Smooth muscle cell (in vitro differentiated cells): ENCODE results near the gene CNTN1. TPM values are rescaled to one million over a fixed set of nuclear protein-coding genes. Genes with fewer than 3 reads are reported as not detected.

Source experiments
- DNase-seq: peaks from one replicate; lab custom pipeline; 2025; ENCODE audit not compliant: unreplicated experiment; lab: John Stamatoyannopoulos, UW
- H2AFZ ChIP-seq: fragments of 200-600 bp; sonication (generic); 2 replicates; pipeline ENCODE4 v1.6.0; 2016; ENCODE audit warnings: antibody characterized with exemption, low read depth, mild to moderate bottlenecking
- H3F3A ChIP-seq: fragments of 200-600 bp; sonication (generic); 2 replicates; pipeline ENCODE4 v1.6.0; 2017; ENCODE audit warnings: antibody characterized with exemption, low read depth
- H3K27ac ChIP-seq: fragments of 200-600 bp; sonication (generic); 2 replicates; pipeline ENCODE4 v1.5.1; 2016; ENCODE audit warnings: low read depth, mild to moderate bottlenecking
- H3K27me3 ChIP-seq: fragments of 200-600 bp; sonication (generic); 2 replicates; pipeline ENCODE4 v1.6.1; 2016; ENCODE audit warnings: low read depth, mild to moderate bottlenecking
- H3K36me3 ChIP-seq: fragments of 200-600 bp; sonication (generic); 2 replicates; pipeline ENCODE4 v1.5.1; 2016; ENCODE audit warnings: low read depth
- H3K4me1 ChIP-seq: fragments of 200-600 bp; sonication (generic); 2 replicates; pipeline ENCODE4 v1.5.1; 2016; ENCODE audit warnings: low read depth
- H3K4me2 ChIP-seq: fragments of 200-600 bp; sonication (generic); 2 replicates; pipeline ENCODE4 v1.6.0; 2016; ENCODE audit warnings: mild to moderate bottlenecking
- H3K4me3 ChIP-seq: fragments of 200-600 bp; sonication (generic); 2 replicates; pipeline ENCODE4 v1.5.1; 2016; ENCODE audit warnings: mild to moderate bottlenecking
- H3K79me2 ChIP-seq: fragments of 200-600 bp; sonication (generic); 2 replicates; pipeline ENCODE4 v1.6.0; 2016; ENCODE audit warnings: low read depth, mild to moderate bottlenecking
- H3K9ac ChIP-seq: fragments of 200-600 bp; sonication (generic); 2 replicates; pipeline ENCODE4 v1.6.0; 2016; ENCODE audit warnings: low read depth
- H3K9me3 ChIP-seq: fragments of 200-600 bp; sonication (generic); replicated peaks from 2 replicates; pipeline ENCODE4 v1.5.1; 2016; ENCODE audit warnings: low read depth
- H4K20me1 ChIP-seq: fragments of 200-600 bp; sonication (generic); 2 replicates; pipeline ENCODE4 v1.6.0; 2016; ENCODE audit warnings: low read depth
- WGBS: methylation state at CpG from one replicate; pipeline ENCODE4 v1.1.7; 2016; ENCODE audit warnings: low lambda C conversion rate; 5-methylcytosine and 5-hydroxymethylcytosine counted together
- polyA plus RNA-seq: library from polyadenylated mRNA; unstranded; fragments of >200 nt; fragmentation: Nextera tagmentation; extraction: Ambion mirVana; gene quantifications from 2 replicates; pipeline ENCODE4 v1.2.1, GENCODE V29; 2016
- total RNA-seq: library from RNA; depleted of rRNA; stranded (reverse); fragments of >200 nt; gene quantifications from 2 replicates; pipeline ENCODE4 v1.2.3, GENCODE V29; 2014
- TF ChIP-seq, protein P1 (sequence below): fragments of 200-600 bp; sonication (generic); IDR thresholded peaks from 2 replicates; pipeline ENCODE4 v1.5.1; 2017; ENCODE audit warnings: borderline replicate concordance, mild to moderate bottlenecking, antibody characterized with exemption; ENCODE audit not compliant: insufficient read depth, poor library complexity, severe bottlenecking

Gene CNTN1
- total and polyA plus RNA-seq, 2 experiments from 2014 or later, result 0.37 to 0.94 TPM

DNA sequence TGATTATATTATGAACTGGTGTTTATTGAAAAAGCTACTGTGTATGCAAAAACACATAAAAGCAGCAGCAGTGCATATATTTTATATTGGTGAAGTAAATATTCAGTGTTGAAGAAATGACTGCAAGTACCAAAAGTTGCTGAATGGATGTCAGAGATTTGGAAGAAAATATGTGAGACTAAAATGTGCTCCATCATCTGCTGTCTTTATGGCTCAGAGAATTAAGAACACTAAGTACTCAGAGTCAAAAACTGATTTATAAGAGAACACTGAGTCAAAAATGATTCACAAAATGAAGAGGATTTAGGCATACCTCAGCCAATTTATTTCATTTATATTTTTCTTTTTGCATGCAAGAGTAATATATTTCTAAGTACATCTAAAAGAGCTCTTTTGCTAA lies 409.6 kb downstream of the CNTN1 start:
- Histone ChIP-seq H3K27me3 (no peaks in the 10 kb centered on the region), H3K4me3 (no peak overlapping the region), H3K36me3 (no peaks in the 10 kb centered on the region), H3K79me2 (no peaks in the 10 kb centered on the region), H3K9me3 (no peaks in the 10 kb centered on the region), H3K9ac (no peak overlapping the region), H3K4me2 (no peak overlapping the region), H3K27ac (no peak overlapping the region), H2AFZ (no peak overlapping the region), H3K4me1 (no peaks in the 10 kb centered on the region), H4K20me1 (no peaks in the 10 kb centered on the region), H3F3A (no peaks in the 10 kb centered on the region)
- TF ChIP-seq, protein P1, sequence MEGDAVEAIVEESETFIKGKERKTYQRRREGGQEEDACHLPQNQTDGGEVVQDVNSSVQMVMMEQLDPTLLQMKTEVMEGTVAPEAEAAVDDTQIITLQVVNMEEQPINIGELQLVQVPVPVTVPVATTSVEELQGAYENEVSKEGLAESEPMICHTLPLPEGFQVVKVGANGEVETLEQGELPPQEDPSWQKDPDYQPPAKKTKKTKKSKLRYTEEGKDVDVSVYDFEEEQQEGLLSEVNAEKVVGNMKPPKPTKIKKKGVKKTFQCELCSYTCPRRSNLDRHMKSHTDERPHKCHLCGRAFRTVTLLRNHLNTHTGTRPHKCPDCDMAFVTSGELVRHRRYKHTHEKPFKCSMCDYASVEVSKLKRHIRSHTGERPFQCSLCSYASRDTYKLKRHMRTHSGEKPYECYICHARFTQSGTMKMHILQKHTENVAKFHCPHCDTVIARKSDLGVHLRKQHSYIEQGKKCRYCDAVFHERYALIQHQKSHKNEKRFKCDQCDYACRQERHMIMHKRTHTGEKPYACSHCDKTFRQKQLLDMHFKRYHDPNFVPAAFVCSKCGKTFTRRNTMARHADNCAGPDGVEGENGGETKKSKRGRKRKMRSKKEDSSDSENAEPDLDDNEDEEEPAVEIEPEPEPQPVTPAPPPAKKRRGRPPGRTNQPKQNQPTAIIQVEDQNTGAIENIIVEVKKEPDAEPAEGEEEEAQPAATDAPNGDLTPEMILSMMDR, result no peak
- DNase-seq, result no peak

DNA sequence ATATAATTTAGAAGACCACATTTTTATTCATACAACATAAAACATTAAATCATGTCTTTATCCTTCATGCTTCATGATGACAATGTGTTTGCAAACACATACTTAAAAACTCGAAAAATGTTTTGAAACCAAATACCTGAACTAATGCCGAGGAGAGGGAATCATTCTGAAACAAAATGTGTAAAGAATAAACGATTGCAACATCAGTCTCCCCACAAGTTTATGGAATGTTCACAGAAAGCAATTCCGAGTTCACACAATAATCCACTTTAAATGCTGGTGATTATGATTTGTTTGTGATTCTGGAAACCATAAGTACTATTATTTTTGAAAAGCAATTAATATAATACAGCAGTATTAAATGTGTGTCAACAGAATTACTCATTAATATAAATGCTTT lies 411.4 kb downstream of the CNTN1 start:
- H3K27me3 ChIP-seq, result no peaks in the 10 kb centered on the region
- no peak overlapping the region for H2AFZ ChIP-seq
- H3K27ac ChIP-seq, result no peak overlapping the region
- WGBS, result 55% methylated on average over 4 of the region's 4 CpGs
- no peaks in the 10 kb centered on the region for H3K79me2 ChIP-seq
- H3K4me3 ChIP-seq, result no peak overlapping the region
- no peak overlapping the region for H3K9ac ChIP-seq
- no peaks in the 10 kb centered on the region for H3F3A ChIP-seq
- H3K4me2 ChIP-seq, result peak overlapping the region; percentile 7
- H3K9me3 ChIP-seq, result no peaks in the 10 kb centered on the region
- TF ChIP-seq, protein P1, result no peak
- H3K36me3 ChIP-seq, result no peaks in the 10 kb centered on the region
- H4K20me1 ChIP-seq, result no peaks in the 10 kb centered on the region
- no peak for DNase-seq
- no peaks in the 10 kb centered on the region for H3K4me1 ChIP-seq

DNA sequence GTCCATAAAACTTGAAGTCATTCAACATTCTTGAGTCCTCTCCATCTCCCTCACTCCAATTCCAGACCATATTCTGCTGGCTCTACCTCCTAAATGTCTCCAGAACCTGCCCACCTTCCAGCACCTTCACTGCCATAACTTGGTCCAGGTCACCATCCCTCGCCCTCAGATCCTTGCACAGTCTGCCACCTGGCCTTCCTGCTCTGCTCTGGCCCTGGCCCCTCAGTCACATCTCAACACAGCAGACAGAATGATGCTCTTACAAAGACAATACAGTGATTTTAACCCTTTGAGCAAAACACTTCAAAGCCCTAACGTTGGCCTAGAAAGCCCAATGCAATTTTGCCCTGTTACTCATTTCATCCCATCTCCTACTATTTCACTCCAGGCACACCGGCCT lies 414.1 kb downstream of the CNTN1 start:
- Histone ChIP-seq H3K4me3 (no peak overlapping the region), H3K4me1 (no peaks in the 10 kb centered on the region), H3K27me3 (no peaks in the 10 kb centered on the region), H3K27ac (no peak overlapping the region), H3K36me3 (no peaks in the 10 kb centered on the region), H3F3A (no peaks in the 10 kb centered on the region), H3K4me2 (no peak overlapping the region), H2AFZ (no peak overlapping the region), H3K9me3 (no peaks in the 10 kb centered on the region), H3K79me2 (no peaks in the 10 kb centered on the region), H3K9ac (no peak overlapping the region), H4K20me1 (no peaks in the 10 kb centered on the region)
- WGBS, result 91% methylated on average over 3 of the region's 3 CpGs
- DNase-seq, result no peak
- TF ChIP-seq, protein P1, result no peak

DNA sequence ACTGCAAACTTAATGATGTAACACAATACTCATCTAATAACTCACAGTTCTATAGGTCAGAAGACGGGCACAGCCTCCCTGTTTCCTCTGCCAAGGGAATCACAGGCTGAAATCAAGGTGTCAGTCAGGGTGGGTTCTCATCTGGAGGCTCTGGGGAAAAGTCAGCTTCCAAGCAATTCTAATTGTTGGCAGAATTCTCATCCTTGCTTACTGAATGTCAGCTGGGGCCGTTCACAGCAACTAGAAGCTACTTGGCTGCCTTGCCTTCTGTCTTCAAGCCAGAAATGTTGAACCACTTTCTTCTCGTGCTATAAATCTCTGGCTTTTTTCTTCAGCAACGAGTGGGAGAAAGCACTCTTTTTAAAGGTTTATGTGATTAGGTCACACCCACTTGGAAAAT lies 415.8 kb downstream of the CNTN1 start:
- no peaks in the 10 kb centered on the region for H3K27me3 ChIP-seq
- H3F3A ChIP-seq, result no peaks in the 10 kb centered on the region
- H4K20me1 ChIP-seq, result no peaks in the 10 kb centered on the region
- no peaks in the 10 kb centered on the region for H3K36me3 ChIP-seq
- no peak overlapping the region for H3K4me3 ChIP-seq
- H3K4me1 ChIP-seq, result no peaks in the 10 kb centered on the region
- WGBS, result 74% methylated on average over 4 of the region's 4 CpGs
- H3K4me2 ChIP-seq, result no peak overlapping the region
- H3K27ac ChIP-seq, result no peak overlapping the region
- H3K9me3 ChIP-seq, result no peaks in the 10 kb centered on the region
- H3K79me2 ChIP-seq, result no peaks in the 10 kb centered on the region
- H2AFZ ChIP-seq, result no peak overlapping the region
- no peak overlapping the region for H3K9ac ChIP-seq
- no peak for DNase-seq
- TF ChIP-seq, protein P1, result no peak
